Caco-2 (cell line): Measurements from ENCODE around the gene IFT20. TPM values are rescaled to one million over a fixed set of nuclear protein-coding genes. Genes with fewer than 3 reads are reported as not detected.

ENCODE experiments used
- BruUV-seq: library from RNA; stranded (reverse); fragments of 400-500 nt; replicated peaks from 2 replicates; lab custom pipeline; 2021; lab: Mats Ljungman, UMichigan
- CTCF ChIA-PET: fragments of 300-600 bp; sonication (Branson Sonifier 250); formaldehyde crosslinking; loops from one replicate; lab custom pipeline; 2022; ENCODE audit warnings: antibody characterized with exemption; lab: Charles Lee
- POLR2A ChIA-PET: fragments of 300-600 bp; sonication (Branson Sonifier 250); formaldehyde crosslinking; loops from one replicate; lab custom pipeline; 2022; ENCODE audit warnings: antibody characterized with exemption; lab: Charles Lee
- DNase-seq, 2 experiments: peaks; one replicate each; pipeline versions ENCODE4 v3.0.0 to v3.0.0-alpha.2; 2020 to 2022
- H3K27me3 ChIP-seq: replicated peaks from 2 replicates; pipeline ENCODE4 v1.6.0; 2011; ENCODE audit warnings: low read length; ENCODE audit not compliant: control insufficient read depth, insufficient read depth
- H3K36me3 ChIP-seq: 2 replicates; pipeline ENCODE4 v1.5.1; 2011; ENCODE audit warnings: low read length; ENCODE audit not compliant: control insufficient read depth, insufficient read depth
- H3K4me1 ChIP-seq: fragments of 250-450 bp; sonication (Bioruptor Pico); 2 replicates; pipeline ENCODE4 v1.5.1; 2020; ENCODE audit warnings: mild to moderate bottlenecking
- H3K4me3 ChIP-seq: 2 replicates; pipeline ENCODE4 v1.5.1; 2011; ENCODE audit warnings: low read depth, mild to moderate bottlenecking, control low read depth, low read length
- H3K9me3 ChIP-seq: fragments of 250-450 bp; sonication (Bioruptor Pico); 2 replicates; pipeline ENCODE4 v1.5.1; 2020; ENCODE audit warnings: mild to moderate bottlenecking, moderate library complexity
- H3K27ac Mint-ChIP-seq: one replicate; pipeline ENCODE4 v1.8.0; 2022; ENCODE audit warnings: mixed read lengths; ENCODE audit not compliant: unreplicated experiment
- H3K27me3 Mint-ChIP-seq: one replicate; pipeline ENCODE4 v1.8.0; 2022; ENCODE audit warnings: mixed read lengths; ENCODE audit not compliant: insufficient read depth, unreplicated experiment
- H3K36me3 Mint-ChIP-seq: one replicate; pipeline ENCODE4 v1.8.0; 2022; ENCODE audit warnings: mild to moderate bottlenecking, mixed read lengths; ENCODE audit not compliant: insufficient read depth, unreplicated experiment
- H3K4me1 Mint-ChIP-seq: one replicate; pipeline ENCODE4 v1.8.0; 2022; ENCODE audit warnings: low read depth, mixed read lengths; ENCODE audit not compliant: unreplicated experiment
- H3K4me3 Mint-ChIP-seq: one replicate; pipeline ENCODE4 v1.8.0; 2022; ENCODE audit warnings: mild to moderate bottlenecking, moderate library complexity, mixed read lengths; ENCODE audit not compliant: unreplicated experiment
- H3K9me3 Mint-ChIP-seq: one replicate; pipeline ENCODE4 v1.8.0; 2022; ENCODE audit warnings: mixed read lengths; ENCODE audit not compliant: unreplicated experiment
- intact Hi-C: fragments of 100-400 bp; cut with micrococcal nuclease; formaldehyde crosslinking; loops from one replicate; pipeline ENCODE4 v1.10.0; 2022; ENCODE audit not compliant: unreplicated experiment
- total RNA-seq: library from RNA; stranded (reverse); gene quantifications from 2 replicates; pipeline ENCODE4 v1.2.3, GENCODE V29; 2022
- TF ChIP-seq, protein P1 (sequence below), 2 experiments: fragments of 200-600 bp in 1 of 2; IDR thresholded peaks; 1 replicate in 1 of 2; 2 replicates in 1 of 2; pipeline versions ENCODE4 v1.5.1 to v1.8.0; 2011 to 2022; ENCODE audit warnings: antibody characterized with exemption in 1 of 2, control low read depth in 1 of 2, inconsistent platforms in 1 of 2, low read depth in 1 of 2, low read length in 1 of 2, mild to moderate bottlenecking in 1 of 2, moderate library complexity in 1 of 2; ENCODE audit not compliant: insufficient read depth in 1 of 2, severe bottlenecking in 1 of 2, unreplicated experiment in 1 of 2

Gene IFT20
- total RNA-seq, 1 experiment from 2014 or later = 89.9 TPM

DNA sequence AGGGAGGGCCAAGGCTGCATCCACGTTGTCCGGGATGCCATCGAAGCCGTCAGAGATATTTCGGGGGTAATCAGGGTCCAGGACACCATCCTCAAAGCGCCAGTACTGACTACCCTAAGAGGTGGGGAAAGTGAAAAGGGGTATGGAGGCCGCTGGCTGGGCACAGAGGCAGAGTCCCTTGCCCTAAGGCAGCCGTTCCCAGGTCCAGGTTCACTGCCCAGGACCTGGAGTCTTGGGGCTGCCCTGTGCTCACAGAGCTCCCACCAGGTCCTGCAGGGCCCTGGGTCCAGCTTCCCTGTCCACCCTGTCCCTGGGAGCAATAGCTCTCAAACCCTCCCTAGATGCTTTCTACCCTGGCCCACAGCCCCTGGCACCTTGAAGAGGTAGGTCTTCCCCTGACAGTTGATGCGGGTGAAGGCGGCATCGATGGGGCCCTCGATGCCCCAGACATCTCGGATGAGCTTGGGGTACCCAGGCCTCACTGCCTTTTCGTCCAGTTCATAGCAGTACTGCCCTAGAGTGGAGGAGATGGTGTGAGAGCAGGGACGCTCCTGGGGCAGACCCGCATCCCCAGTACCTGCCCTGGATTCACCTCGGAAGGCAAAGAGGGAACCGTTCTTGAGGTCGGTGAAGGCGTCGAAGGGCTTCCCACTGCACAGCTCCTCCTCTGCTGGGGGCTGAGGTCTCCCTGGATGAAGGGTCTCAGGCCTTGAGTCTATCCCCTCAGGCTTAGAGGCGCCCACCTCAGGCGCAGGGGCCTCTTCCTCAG lies 33.8 kb upstream of the IFT20 start:
- no peaks in the 10 kb centered on the region for H3K9me3 ChIP-seq
- Mint-ChIP-seq H3K9me3 (no peaks in the 10 kb centered on the region), H3K27me3 (no peaks in the 10 kb centered on the region), H3K4me1 (peaks cover 54% of the 10 kb centered on the region), H3K4me3 (peak overlapping the region; percentile 75), H3K36me3 (peaks cover 58% of the 10 kb centered on the region), H3K27ac (peak overlapping the region; percentile 88)
- BruUV-seq = no TSS peak
- no peak for DNase-seq
- intact Hi-C loops = loop anchor here (1.0 to 10.0 kb wide), 4 partner anchors 11 to 176 kb away; partner anchors contain the start of gene SLC46A1
- CTCF ChIA-PET = interaction anchor here (0.7 to 6.0 kb wide), 18 partner anchors 10 to 124 kb away, joined by 3 to 45 read pairs (median 5); partner anchors contain the start of genes IFT20, POLDIP2 and TNFAIP1
- peak overlapping the region; percentile 46 for H3K4me3 ChIP-seq
- H3K27me3 ChIP-seq = no peaks in the 10 kb centered on the region
- TF ChIP-seq, protein P1, sequence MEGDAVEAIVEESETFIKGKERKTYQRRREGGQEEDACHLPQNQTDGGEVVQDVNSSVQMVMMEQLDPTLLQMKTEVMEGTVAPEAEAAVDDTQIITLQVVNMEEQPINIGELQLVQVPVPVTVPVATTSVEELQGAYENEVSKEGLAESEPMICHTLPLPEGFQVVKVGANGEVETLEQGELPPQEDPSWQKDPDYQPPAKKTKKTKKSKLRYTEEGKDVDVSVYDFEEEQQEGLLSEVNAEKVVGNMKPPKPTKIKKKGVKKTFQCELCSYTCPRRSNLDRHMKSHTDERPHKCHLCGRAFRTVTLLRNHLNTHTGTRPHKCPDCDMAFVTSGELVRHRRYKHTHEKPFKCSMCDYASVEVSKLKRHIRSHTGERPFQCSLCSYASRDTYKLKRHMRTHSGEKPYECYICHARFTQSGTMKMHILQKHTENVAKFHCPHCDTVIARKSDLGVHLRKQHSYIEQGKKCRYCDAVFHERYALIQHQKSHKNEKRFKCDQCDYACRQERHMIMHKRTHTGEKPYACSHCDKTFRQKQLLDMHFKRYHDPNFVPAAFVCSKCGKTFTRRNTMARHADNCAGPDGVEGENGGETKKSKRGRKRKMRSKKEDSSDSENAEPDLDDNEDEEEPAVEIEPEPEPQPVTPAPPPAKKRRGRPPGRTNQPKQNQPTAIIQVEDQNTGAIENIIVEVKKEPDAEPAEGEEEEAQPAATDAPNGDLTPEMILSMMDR (IDR thresholded peaks at IDR 0.05; ENCODE audit: insufficient read depth in 1 of 2, low read depth in 1 of 2, low read length in 1 of 2, severe bottlenecking in 1 of 2, unreplicated experiment in 1 of 2) = no peak
- POLR2A ChIA-PET = interaction anchor here (0.7 to 4.7 kb wide), 13 partner anchors 11 to 141 kb away, joined by 3 to 87 read pairs (median 7); partner anchors contain the start of genes IFT20, POLDIP2 and TNFAIP1
- H3K4me1 ChIP-seq = peaks cover 46% of the 10 kb centered on the region
- H3K36me3 ChIP-seq = peaks cover 14% of the 10 kb centered on the region

DNA sequence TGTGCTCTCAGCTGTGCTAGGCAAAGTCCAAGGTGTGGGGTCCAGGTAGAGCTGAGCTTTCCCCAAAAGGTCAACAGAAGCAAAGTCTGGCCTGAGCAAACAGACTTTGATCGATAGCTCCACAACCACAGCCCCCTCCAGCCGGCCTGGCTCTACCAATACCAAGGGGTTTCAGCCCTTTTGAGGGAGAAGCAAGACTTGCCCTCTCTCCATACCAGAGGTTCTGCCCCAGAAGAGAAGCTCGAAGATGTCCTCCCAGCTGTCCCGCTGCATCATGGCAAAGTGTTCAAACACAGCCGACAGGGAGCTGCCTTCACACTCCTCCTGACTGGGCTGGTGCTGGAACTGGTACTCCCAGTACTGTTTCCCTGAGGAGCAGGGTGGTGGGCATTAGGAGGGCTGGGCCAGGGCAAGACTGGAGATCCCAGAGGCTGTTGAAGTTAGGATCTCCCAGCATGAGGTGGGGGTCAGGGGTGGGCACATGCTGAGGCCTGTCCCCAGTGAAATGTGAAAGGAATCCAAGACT lies 33.1 kb upstream of the IFT20 start:
- POLR2A ChIA-PET = interaction anchor here (0.7 to 4.7 kb wide), 9 partner anchors 11 to 140 kb away, joined by 3 to 87 read pairs (median 3); partner anchors contain the start of genes IFT20, POLDIP2 and TNFAIP1
- peaks cover 59% of the 10 kb centered on the region for H3K36me3 Mint-ChIP-seq
- CTCF ChIA-PET = interaction anchor here (0.5 to 6.0 kb wide), 13 partner anchors 11 to 167 kb away, joined by 3 to 45 read pairs (median 4); partner anchors contain the start of genes IFT20, POLDIP2 and TNFAIP1
- H3K9me3 Mint-ChIP-seq = no peaks in the 10 kb centered on the region
- intact Hi-C loops = loop anchor here (1.0 to 10.0 kb wide), 3 partner anchors 10 to 176 kb away; partner anchors contain the start of gene SLC46A1
- no peaks in the 10 kb centered on the region for H3K27me3 ChIP-seq
- H3K4me3 Mint-ChIP-seq = peak overlapping the region; percentile 75
- no peaks in the 10 kb centered on the region for H3K27me3 Mint-ChIP-seq
- H3K27ac Mint-ChIP-seq = peak overlapping the region; percentile 88
- H3K4me1 Mint-ChIP-seq = peaks cover 50% of the 10 kb centered on the region
- peaks cover 17% of the 10 kb centered on the region for H3K36me3 ChIP-seq
- H3K9me3 ChIP-seq = no peaks in the 10 kb centered on the region
- H3K4me1 ChIP-seq = peaks cover 46% of the 10 kb centered on the region
- peak; percentile 71 to 87 for DNase-seq
- peak overlapping the region; percentile 46 for H3K4me3 ChIP-seq
- no TSS peak for BruUV-seq
- TF ChIP-seq, protein P1 (IDR thresholded peaks at IDR 0.05; ENCODE audit: insufficient read depth in 1 of 2, low read depth in 1 of 2, low read length in 1 of 2, severe bottlenecking in 1 of 2, unreplicated experiment in 1 of 2) = no peak
